ENCODE results near the gene PPBP. TPM values are rescaled to one million over a fixed set of nuclear protein-coding genes. Genes with fewer than 3 reads are reported as not detected.

Gene PPBP
- total RNA-seq, 1 experiment from 2014 or later, result not detected

DNA sequence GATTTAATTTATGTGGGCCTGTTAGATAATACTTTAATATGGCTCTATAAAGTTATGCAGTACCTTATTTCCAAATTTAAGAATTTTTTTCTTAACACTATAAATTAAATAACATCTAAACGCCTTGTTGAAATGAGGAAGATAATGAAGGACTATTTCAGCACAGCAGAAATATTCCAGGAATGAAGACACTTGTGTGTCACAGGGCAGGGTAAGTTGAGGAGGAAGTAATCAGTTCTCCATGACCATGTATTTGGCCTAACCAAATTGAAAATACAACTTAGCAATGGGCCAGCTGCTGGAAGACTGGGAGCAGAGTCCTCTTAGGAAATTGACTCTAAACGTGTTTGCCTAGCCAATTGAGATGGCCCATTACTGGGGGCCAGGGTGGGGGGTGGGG is 33.6 kb upstream of the PPBP start:
- no peak overlapping the region for H3K9ac ChIP-seq (ENCODE audit: low read length)
- intact Hi-C loops (cut with micrococcal nuclease), result no loop called here
- DNase-seq (ENCODE audit: low read depth, low spot score), result no peak
- ATAC-seq, result no peak
- RAD21 ChIA-PET (ENCODE audit: low non-redundant PET in 1 of 2, low total read pairs in 2 of 2, uncharacterized antibody in 2 of 2, unreplicated experiment in 2 of 2), result no interaction called here
- H3K27me3 ChIP-seq (ENCODE audit: insufficient read depth, low read length), result no peaks in the 10 kb centered on the region
- H3K9me2 ChIP-seq (ENCODE audit: insufficient read depth), result no peaks in the 10 kb centered on the region
- BruUV-seq (replicated peaks), result no TSS peak
- no peak overlapping the region for H3K4me2 ChIP-seq (ENCODE audit: low read length)
- no peak overlapping the region for H3K27ac ChIP-seq (ENCODE audit: low read depth, low read length)
- H4K20me1 ChIP-seq (ENCODE audit: insufficient read depth), result no peaks in the 10 kb centered on the region
- H2AFZ ChIP-seq (ENCODE audit: low read depth, low read length, poor library complexity, severe bottlenecking), result no peak overlapping the region
- POLR2A ChIA-PET, result no interaction called here
- no peaks in the 10 kb centered on the region for H3K9me3 ChIP-seq (ENCODE audit: control insufficient read depth in 1 of 2, insufficient read depth in 1 of 2, low read depth in 1 of 2, low read length in 2 of 2)
- CTCF ChIA-PET, result no interaction called here
- no peak overlapping the region for H3K4me3 ChIP-seq (replicated peaks in 1 of 2; ENCODE audit: low read depth in 1 of 2, low read length in 2 of 2)
- H3K4me1 ChIP-seq (ENCODE audit: control insufficient read depth in 1 of 2, insufficient read depth in 2 of 2, low read length in 2 of 2), result no peaks in the 10 kb centered on the region
- TF ChIP-seq SP1 (IDR thresholded peaks at IDR 0.05; ENCODE audit: low read depth) (no peak), SRF (IDR thresholded peaks at IDR 0.05; ENCODE audit: low read depth) (no peak), CBX3 (IDR thresholded peaks at IDR 0.05; ENCODE audit: low read depth) (no peak)
- TF ChIP-seq, protein P1, sequence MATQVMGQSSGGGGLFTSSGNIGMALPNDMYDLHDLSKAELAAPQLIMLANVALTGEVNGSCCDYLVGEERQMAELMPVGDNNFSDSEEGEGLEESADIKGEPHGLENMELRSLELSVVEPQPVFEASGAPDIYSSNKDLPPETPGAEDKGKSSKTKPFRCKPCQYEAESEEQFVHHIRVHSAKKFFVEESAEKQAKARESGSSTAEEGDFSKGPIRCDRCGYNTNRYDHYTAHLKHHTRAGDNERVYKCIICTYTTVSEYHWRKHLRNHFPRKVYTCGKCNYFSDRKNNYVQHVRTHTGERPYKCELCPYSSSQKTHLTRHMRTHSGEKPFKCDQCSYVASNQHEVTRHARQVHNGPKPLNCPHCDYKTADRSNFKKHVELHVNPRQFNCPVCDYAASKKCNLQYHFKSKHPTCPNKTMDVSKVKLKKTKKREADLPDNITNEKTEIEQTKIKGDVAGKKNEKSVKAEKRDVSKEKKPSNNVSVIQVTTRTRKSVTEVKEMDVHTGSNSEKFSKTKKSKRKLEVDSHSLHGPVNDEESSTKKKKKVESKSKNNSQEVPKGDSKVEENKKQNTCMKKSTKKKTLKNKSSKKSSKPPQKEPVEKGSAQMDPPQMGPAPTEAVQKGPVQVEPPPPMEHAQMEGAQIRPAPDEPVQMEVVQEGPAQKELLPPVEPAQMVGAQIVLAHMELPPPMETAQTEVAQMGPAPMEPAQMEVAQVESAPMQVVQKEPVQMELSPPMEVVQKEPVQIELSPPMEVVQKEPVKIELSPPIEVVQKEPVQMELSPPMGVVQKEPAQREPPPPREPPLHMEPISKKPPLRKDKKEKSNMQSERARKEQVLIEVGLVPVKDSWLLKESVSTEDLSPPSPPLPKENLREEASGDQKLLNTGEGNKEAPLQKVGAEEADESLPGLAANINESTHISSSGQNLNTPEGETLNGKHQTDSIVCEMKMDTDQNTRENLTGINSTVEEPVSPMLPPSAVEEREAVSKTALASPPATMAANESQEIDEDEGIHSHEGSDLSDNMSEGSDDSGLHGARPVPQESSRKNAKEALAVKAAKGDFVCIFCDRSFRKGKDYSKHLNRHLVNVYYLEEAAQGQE (IDR thresholded peaks at IDR 0.05; ENCODE audit: low read depth), result no peak
- H3K36me3 ChIP-seq (ENCODE audit: control insufficient read depth in 1 of 2, insufficient read depth in 2 of 2, low read length in 2 of 2), result no peaks in the 10 kb centered on the region
- H3K79me2 ChIP-seq (ENCODE audit: insufficient read depth, low read length), result no peaks in the 10 kb centered on the region

DNA sequence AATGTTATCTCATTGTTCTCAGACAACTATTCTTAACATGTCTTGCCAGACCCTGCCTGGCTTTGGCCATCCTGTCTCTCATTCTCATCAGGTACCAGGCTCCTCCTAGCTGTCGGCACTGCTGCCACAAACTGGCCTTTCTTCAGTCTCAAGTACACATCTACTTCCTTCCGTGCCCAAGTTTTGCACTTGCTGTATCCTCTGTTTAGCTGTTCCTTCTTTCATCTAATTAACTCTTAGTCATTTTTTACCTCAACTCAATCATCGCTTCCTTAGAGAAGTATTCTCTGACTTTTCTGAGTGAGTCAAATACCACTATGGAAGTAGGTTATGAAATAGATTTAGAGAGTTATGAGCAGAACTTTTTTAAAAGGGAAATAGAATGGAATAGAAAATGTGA is 30.8 kb upstream of the PPBP start:
- Histone ChIP-seq H3K9ac (ENCODE audit: low read length) (no peak overlapping the region), H3K79me2 (ENCODE audit: insufficient read depth, low read length) (no peaks in the 10 kb centered on the region), H3K27ac (ENCODE audit: low read depth, low read length) (no peak overlapping the region), H3K9me3 (ENCODE audit: control insufficient read depth in 1 of 2, insufficient read depth in 1 of 2, low read depth in 1 of 2, low read length in 2 of 2) (no peaks in the 10 kb centered on the region), H3K27me3 (ENCODE audit: insufficient read depth, low read length) (no peaks in the 10 kb centered on the region), H3K9me2 (ENCODE audit: insufficient read depth) (no peaks in the 10 kb centered on the region), H3K4me1 (ENCODE audit: control insufficient read depth in 1 of 2, insufficient read depth in 2 of 2, low read length in 2 of 2) (no peaks in the 10 kb centered on the region), H2AFZ (ENCODE audit: low read depth, low read length, poor library complexity, severe bottlenecking) (no peak overlapping the region), H3K4me3 (replicated peaks in 1 of 2; ENCODE audit: low read depth in 1 of 2, low read length in 2 of 2) (no peak overlapping the region), H4K20me1 (ENCODE audit: insufficient read depth) (no peaks in the 10 kb centered on the region), H3K36me3 (ENCODE audit: control insufficient read depth in 1 of 2, insufficient read depth in 2 of 2, low read length in 2 of 2) (no peaks in the 10 kb centered on the region), H3K4me2 (ENCODE audit: low read length) (no peak overlapping the region)
- BruUV-seq (replicated peaks), result no TSS peak
- ATAC-seq (no peak), DNase-seq (ENCODE audit: low read depth, low spot score) (no peak)
- RAD21 ChIA-PET (ENCODE audit: low non-redundant PET in 1 of 2, low total read pairs in 2 of 2, uncharacterized antibody in 2 of 2, unreplicated experiment in 2 of 2), result no interaction called here
- CTCF ChIA-PET, result no interaction called here
- POLR2A ChIA-PET, result no interaction called here
- intact Hi-C loops (cut with micrococcal nuclease), result no loop called here
- TF ChIP-seq, protein P2, sequence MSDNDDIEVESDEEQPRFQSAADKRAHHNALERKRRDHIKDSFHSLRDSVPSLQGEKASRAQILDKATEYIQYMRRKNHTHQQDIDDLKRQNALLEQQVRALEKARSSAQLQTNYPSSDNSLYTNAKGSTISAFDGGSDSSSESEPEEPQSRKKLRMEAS (IDR thresholded peaks at IDR 0.05), result no peak
- TF ChIP-seq SP1 (IDR thresholded peaks at IDR 0.05; ENCODE audit: low read depth), result no peak
- TF ChIP-seq EZH2 (IDR thresholded peaks at IDR 0.05), result no peak
- no peak for TF ChIP-seq JUND (IDR thresholded peaks at IDR 0.05)
- no peak for TF ChIP-seq EZH2phosphoT487 (IDR thresholded peaks at IDR 0.05; ENCODE audit: borderline replicate concordance)
- no peak for TF ChIP-seq ZFX (IDR thresholded peaks at IDR 0.05)
- TF ChIP-seq, protein P3, sequence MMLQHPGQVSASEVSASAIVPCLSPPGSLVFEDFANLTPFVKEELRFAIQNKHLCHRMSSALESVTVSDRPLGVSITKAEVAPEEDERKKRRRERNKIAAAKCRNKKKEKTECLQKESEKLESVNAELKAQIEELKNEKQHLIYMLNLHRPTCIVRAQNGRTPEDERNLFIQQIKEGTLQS (IDR thresholded peaks at IDR 0.05), result no peak
- no peak for TF ChIP-seq CEBPB (IDR thresholded peaks at IDR 0.05; ENCODE audit: low read depth)
- no peak for TF ChIP-seq TCF7L2 (IDR thresholded peaks at IDR 0.05; ENCODE audit: borderline replicate concordance, extremely low read depth, insufficient read depth, insufficient read length)
- TF ChIP-seq SIN3A (IDR thresholded peaks at IDR 0.05; ENCODE audit: low read depth), result no peak
- TF ChIP-seq, protein P4, sequence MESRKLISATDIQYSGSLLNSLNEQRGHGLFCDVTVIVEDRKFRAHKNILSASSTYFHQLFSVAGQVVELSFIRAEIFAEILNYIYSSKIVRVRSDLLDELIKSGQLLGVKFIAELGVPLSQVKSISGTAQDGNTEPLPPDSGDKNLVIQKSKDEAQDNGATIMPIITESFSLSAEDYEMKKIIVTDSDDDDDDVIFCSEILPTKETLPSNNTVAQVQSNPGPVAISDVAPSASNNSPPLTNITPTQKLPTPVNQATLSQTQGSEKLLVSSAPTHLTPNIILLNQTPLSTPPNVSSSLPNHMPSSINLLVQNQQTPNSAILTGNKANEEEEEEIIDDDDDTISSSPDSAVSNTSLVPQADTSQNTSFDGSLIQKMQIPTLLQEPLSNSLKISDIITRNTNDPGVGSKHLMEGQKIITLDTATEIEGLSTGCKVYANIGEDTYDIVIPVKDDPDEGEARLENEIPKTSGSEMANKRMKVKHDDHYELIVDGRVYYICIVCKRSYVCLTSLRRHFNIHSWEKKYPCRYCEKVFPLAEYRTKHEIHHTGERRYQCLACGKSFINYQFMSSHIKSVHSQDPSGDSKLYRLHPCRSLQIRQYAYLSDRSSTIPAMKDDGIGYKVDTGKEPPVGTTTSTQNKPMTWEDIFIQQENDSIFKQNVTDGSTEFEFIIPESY (IDR thresholded peaks at IDR 0.05; ENCODE audit: extremely low read depth, insufficient replicate concordance, low read length), result no peak
- TF ChIP-seq POLR2A (IDR thresholded peaks at IDR 0.05; ENCODE audit: borderline replicate concordance, extremely low read depth, insufficient read depth, insufficient read length), result no peak
- TF ChIP-seq ELF1 (IDR thresholded peaks at IDR 0.05; ENCODE audit: borderline replicate concordance, low read depth), result no peak
- no peak for TF ChIP-seq RAD21 (IDR thresholded peaks at IDR 0.05; ENCODE audit: low read depth)
